HUES48 (cell line): Measurements from ENCODE around the gene RPTOR.

ENCODE experiments used
- H3K27ac ChIP-seq: one replicate; pipeline ENCODE4 v1.7.0; 2013; ENCODE audit warnings: low read depth, low read length, inconsistent platforms
- H3K27me3 ChIP-seq: 2 replicates; pipeline ENCODE4 v1.6.1; 2013; ENCODE audit warnings: mild to moderate bottlenecking, low read length; ENCODE audit not compliant: control insufficient read depth, insufficient read depth
- H3K36me3 ChIP-seq: 2 replicates; pipeline ENCODE4 v1.6.1; 2013; ENCODE audit warnings: low read length; ENCODE audit not compliant: control insufficient read depth, insufficient read depth
- H3K4me1 ChIP-seq: 2 replicates; pipeline ENCODE4 v1.6.1; 2013; ENCODE audit warnings: mild to moderate bottlenecking, low read length; ENCODE audit not compliant: control insufficient read depth, insufficient read depth
- H3K4me3 ChIP-seq: 2 replicates; pipeline ENCODE4 v1.5.1; 2013; ENCODE audit warnings: mild to moderate bottlenecking, low read depth, low read length
- H3K9ac ChIP-seq: 2 replicates; pipeline ENCODE4 v1.6.1; 2013; ENCODE audit warnings: mild to moderate bottlenecking, low read depth, low read length, moderate library complexity
- H3K9me3 ChIP-seq: 2 replicates; pipeline ENCODE4 v1.6.1; 2013; ENCODE audit warnings: low read length; ENCODE audit not compliant: control insufficient read depth, insufficient read depth

RPTOR gene

GRCh38 chr17:80702315-80703141 lies 157.9 kb downstream of the RPTOR start:
- Histone ChIP-seq H3K9me3 (no peaks in the 10 kb centered on the region), H3K27me3 (no peaks in the 10 kb centered on the region), H3K27ac (no peak overlapping the region), H3K9ac (no peak overlapping the region), H3K4me1 (peaks cover 20% of the 10 kb centered on the region), H3K36me3 (no peaks in the 10 kb centered on the region), H3K4me3 (no peak overlapping the region)

- no peak overlapping the region for H3K9ac ChIP-seq
- H3K36me3 ChIP-seq, result no peaks in the 10 kb centered on the region
- no peak overlapping the region for H3K4me3 ChIP-seq
- H3K4me1 ChIP-seq, result peaks cover 20% of the 10 kb centered on the region
- no peaks in the 10 kb centered on the region for H3K9me3 ChIP-seq
- no peaks in the 10 kb centered on the region for H3K27me3 ChIP-seq
- H3K27ac ChIP-seq, result no peak overlapping the region
These were observed 158.5 kb downstream of the RPTOR start for GRCh38 chr17:80703142-80703478.

- Histone ChIP-seq H3K4me3 (no peak overlapping the region), H3K9ac (no peak overlapping the region), H3K27ac (no peak overlapping the region), H3K36me3 (no peaks in the 10 kb centered on the region), H3K27me3 (no peaks in the 10 kb centered on the region), H3K4me1 (peaks cover 17% of the 10 kb centered on the region), H3K9me3 (no peaks in the 10 kb centered on the region)
These were observed 159.8 kb downstream of the RPTOR start for GRCh38 chr17:80704381-80704819.

DNA sequence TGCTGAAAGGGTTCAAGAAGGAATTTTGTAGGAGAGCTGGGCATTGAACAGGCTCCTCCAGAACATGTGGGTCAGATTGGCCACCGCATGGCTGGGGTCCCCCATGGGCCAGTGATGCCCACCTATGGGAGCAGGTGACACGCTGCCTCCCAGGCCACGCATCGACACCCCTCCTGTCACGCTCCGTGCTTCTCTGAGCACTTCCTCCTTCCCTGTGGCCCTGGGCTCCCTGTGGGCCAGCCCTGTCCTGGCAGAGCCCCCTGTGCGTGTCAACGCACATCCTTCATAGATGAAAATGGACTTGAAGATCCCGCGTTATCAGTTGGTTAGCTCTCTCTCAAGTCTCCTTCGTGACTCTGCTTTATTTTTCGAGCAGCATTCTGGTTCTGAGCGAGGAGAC lies 160.3 kb downstream of the RPTOR start:
- H3K4me3 ChIP-seq, result no peak overlapping the region
- H3K4me1 ChIP-seq, result peaks cover 17% of the 10 kb centered on the region
- no peaks in the 10 kb centered on the region for H3K9me3 ChIP-seq
- no peak overlapping the region for H3K9ac ChIP-seq
- no peaks in the 10 kb centered on the region for H3K36me3 ChIP-seq
- no peaks in the 10 kb centered on the region for H3K27me3 ChIP-seq
- H3K27ac ChIP-seq, result no peak overlapping the region

DNA sequence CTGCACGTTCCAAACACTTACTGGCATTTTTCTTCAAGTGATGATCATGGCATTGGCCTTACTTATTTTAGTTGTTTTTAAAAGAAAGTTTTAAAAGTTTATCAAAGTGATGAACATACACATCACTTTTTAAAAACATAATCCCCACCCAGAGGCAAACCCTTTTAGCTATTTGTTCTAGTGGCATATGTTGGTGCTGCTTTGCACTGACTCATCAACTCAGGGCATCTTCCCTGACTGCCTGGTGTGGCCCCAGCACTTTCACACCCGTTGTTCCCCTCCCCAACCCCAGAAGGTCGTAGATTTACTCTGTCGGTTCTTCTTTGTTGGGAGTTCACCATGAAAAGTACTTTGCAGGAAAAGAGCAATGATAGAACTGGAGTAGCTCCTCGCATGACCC lies 161.3 kb downstream of the RPTOR start:
- Histone ChIP-seq H3K4me1 (peaks cover 24% of the 10 kb centered on the region), H3K27me3 (no peaks in the 10 kb centered on the region), H3K27ac (peak overlapping the region; percentile 65), H3K9ac (no peak overlapping the region), H3K36me3 (no peaks in the 10 kb centered on the region), H3K9me3 (no peaks in the 10 kb centered on the region), H3K4me3 (no peak overlapping the region)

GRCh38 chr17:80706463-80706867 lies 161.8 kb downstream of the RPTOR start:
- H3K4me1 ChIP-seq, result peaks cover 29% of the 10 kb centered on the region
- H3K27me3 ChIP-seq, result no peaks in the 10 kb centered on the region
- no peaks in the 10 kb centered on the region for H3K9me3 ChIP-seq
- H3K9ac ChIP-seq, result no peak overlapping the region; the same call in 1 of the 2 replicates
- peak overlapping the region; percentile 65 for H3K27ac ChIP-seq
- H3K36me3 ChIP-seq, result no peaks in the 10 kb centered on the region
- H3K4me3 ChIP-seq, result no peak overlapping the region

DNA sequence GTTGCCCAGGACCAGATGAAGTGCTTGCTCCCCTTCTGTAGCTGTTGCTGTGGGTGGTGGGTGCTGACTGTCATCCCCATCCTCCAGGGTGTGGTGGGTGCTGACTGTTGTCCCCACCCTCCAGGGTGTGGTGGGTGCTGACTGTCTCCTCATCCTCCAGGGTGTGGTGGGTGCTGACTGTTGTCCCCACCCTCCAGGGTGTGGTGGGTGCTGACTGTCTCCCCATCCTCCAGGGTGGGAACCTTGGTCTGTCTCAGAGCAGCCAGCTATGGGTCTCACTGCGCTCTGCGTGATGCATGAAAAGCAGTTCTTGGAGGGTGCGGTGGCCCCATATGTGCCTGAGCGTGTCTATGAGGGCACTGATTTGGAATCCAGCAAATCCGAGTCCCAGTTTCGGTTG lies 163.8 kb downstream of the RPTOR start:
- no peaks in the 10 kb centered on the region for H3K27me3 ChIP-seq
- no peak overlapping the region for H3K9ac ChIP-seq
- peaks cover 27% of the 10 kb centered on the region for H3K4me1 ChIP-seq
- no peak overlapping the region for H3K27ac ChIP-seq
- H3K9me3 ChIP-seq, result no peaks in the 10 kb centered on the region
- H3K36me3 ChIP-seq, result no peaks in the 10 kb centered on the region
- H3K4me3 ChIP-seq, result no peak overlapping the region

- Histone ChIP-seq H3K9ac (no peak overlapping the region), H3K27me3 (no peaks in the 10 kb centered on the region), H3K36me3 (no peaks in the 10 kb centered on the region), H3K27ac (no peak overlapping the region), H3K4me1 (peaks cover 27% of the 10 kb centered on the region), H3K9me3 (no peaks in the 10 kb centered on the region), H3K4me3 (no peak overlapping the region)
These were observed 164.6 kb downstream of the RPTOR start for GRCh38 chr17:80709090-80709695.

GRCh38 chr17:80710714-80711302 lies 166.2 kb downstream of the RPTOR start:
- H3K27ac ChIP-seq, result no peak overlapping the region
- H3K36me3 ChIP-seq, result no peaks in the 10 kb centered on the region
- H3K4me3 ChIP-seq, result no peak overlapping the region
- H3K4me1 ChIP-seq, result peaks cover 27% of the 10 kb centered on the region
- H3K27me3 ChIP-seq, result no peaks in the 10 kb centered on the region
- no peaks in the 10 kb centered on the region for H3K9me3 ChIP-seq
- H3K9ac ChIP-seq, result no peak overlapping the region; the same call in 1 of the 2 replicates

- Histone ChIP-seq H3K9ac (no peak overlapping the region), H3K27ac (no peak overlapping the region), H3K27me3 (no peaks in the 10 kb centered on the region), H3K9me3 (no peaks in the 10 kb centered on the region), H3K4me1 (peaks cover 17% of the 10 kb centered on the region), H3K4me3 (no peak overlapping the region), H3K36me3 (no peaks in the 10 kb centered on the region)
These were observed 167.5 kb downstream of the RPTOR start for GRCh38 chr17:80712089-80712488.

- no peaks in the 10 kb centered on the region for H3K36me3 ChIP-seq
- no peak overlapping the region for H3K4me3 ChIP-seq
- H3K27ac ChIP-seq, result no peak overlapping the region
- H3K4me1 ChIP-seq, result peaks cover 20% of the 10 kb centered on the region
- H3K9ac ChIP-seq, result no peak overlapping the region
- H3K9me3 ChIP-seq, result no peaks in the 10 kb centered on the region
- H3K27me3 ChIP-seq, result no peaks in the 10 kb centered on the region
These were observed 168.0 kb downstream of the RPTOR start for GRCh38 chr17:80712606-80713005.
